Sigmoid colon (tissue), 4 donors: Measurements from ENCODE around the gene CLEC4D.

Source experiments
- CTCF ChIP-seq, 4 experiments: fragments of 450-650 bp in 3 of 4; fragments of 200-600 bp in 1 of 4; IDR thresholded peaks; one replicate each; pipeline ENCODE4 v1.5.1; 2016 to 2019; ENCODE audit warnings: antibody characterized with exemption in 4 of 4, mild to moderate bottlenecking in 3 of 4, moderate library complexity in 2 of 4
- EP300 ChIP-seq, 4 donors: sonication (generic); formaldehyde crosslinking; IDR thresholded peaks; one replicate each; pipeline ENCODE4 v1.6.1; 2017; ENCODE audit warnings: antibody characterized with exemption in 4 of 4
- POLR2A ChIP-seq, 2 donors: fragments of 450-650 bp; IDR thresholded peaks; one replicate each; pipeline ENCODE4 v1.6.1; 2016; ENCODE audit warnings: antibody characterized with exemption in 2 of 2, mild to moderate bottlenecking in 2 of 2, moderate library complexity in 2 of 2
- POLR2AphosphoS5 ChIP-seq, 4 donors: sonication (generic); formaldehyde crosslinking; IDR thresholded peaks; one replicate each; pipeline ENCODE4 v1.6.1; 2017; ENCODE audit warnings: antibody characterized with exemption in 4 of 4

GRCh38 chr12:8504351-8504750, 9.0 kb upstream of the CLEC4D start:
- TF ChIP-seq CTCF (IDR thresholded peaks at IDR 0.05) (no peak), EP300 (IDR thresholded peaks at IDR 0.05) (no peak), POLR2A (IDR thresholded peaks at IDR 0.05) (no peak), POLR2AphosphoS5 (IDR thresholded peaks at IDR 0.05) (no peak)
